Spinal cord (tissue), 10 donors: Measurements from ENCODE around the gene SYK. TPM values are rescaled to one million over a fixed set of nuclear protein-coding genes. Genes with fewer than 3 reads are reported as not detected.

Experiments
- DNase-seq, 6 donors: peaks; one replicate each; pipeline versions ENCODE4 v3.0.0 to v3.0.0-alpha.2; 2013 to 2015; ENCODE audit warnings: low spot score in 6 of 6, low read depth in 4 of 6
- H3K27ac ChIP-seq: one replicate; pipeline ENCODE4 v1.5.1; 2013; ENCODE audit warnings: low read depth, low read length, control low read depth
- H3K27me3 ChIP-seq: one replicate; pipeline ENCODE4 v1.6.1; 2013; ENCODE audit warnings: low read length; ENCODE audit not compliant: control insufficient read depth, insufficient read depth
- H3K36me3 ChIP-seq: one replicate; pipeline ENCODE4 v1.6.1; 2013; ENCODE audit warnings: low read length; ENCODE audit not compliant: control insufficient read depth, insufficient read depth
- H3K4me1 ChIP-seq: one replicate; pipeline ENCODE4 v1.6.1; 2013; ENCODE audit warnings: low read length; ENCODE audit not compliant: control insufficient read depth, insufficient read depth
- H3K4me3 ChIP-seq: one replicate; pipeline ENCODE4 v1.5.1; 2013; ENCODE audit warnings: low read depth, low read length, control low read depth
- H3K9me3 ChIP-seq: one replicate; pipeline ENCODE4 v1.6.1; 2013; ENCODE audit warnings: low read length; ENCODE audit not compliant: control insufficient read depth, insufficient read depth
- WGBS: methylation state at CpG from one replicate; pipeline ENCODE4 v1.1.5; 2013; ENCODE audit warnings: missing lambda C conversion rate; ENCODE audit not compliant: insufficient coverage; 5-methylcytosine and 5-hydroxymethylcytosine counted together
- polyA plus RNA-seq, 2 donors: library from polyadenylated mRNA; unstranded; fragments of 120-200 nt; gene quantifications; one replicate each; pipeline ENCODE4 v1.2.1, GENCODE V29; 2013; ENCODE audit not compliant: insufficient read length in 2 of 2
- total RNA-seq, 2 donors: library from RNA; depleted of rRNA in 1 of 2; stranded (reverse); fragments of 120-200 nt in 1 of 2; fragments of >200 nt in 1 of 2; gene quantifications; one replicate each; pipeline versions ENCODE4 v1.2.3 to v1.2.4, GENCODE V29; 2013 to 2014
- donor health status: healthy.

SYK gene
- total and polyA plus RNA-seq, 4 donors: 4.0 to 10.4 (median 5.9) TPM

GRCh38 chr9:90832261-90832660, 30.6 kb downstream of the SYK start:
- 95% methylated on average over 2 of the region's 3 CpGs for WGBS
- DNase-seq: no peak
- Histone ChIP-seq H3K4me1 (no peaks in the 10 kb centered on the region), H3K27me3 (no peaks in the 10 kb centered on the region), H3K27ac (no peak overlapping the region), H3K36me3 (no peaks in the 10 kb centered on the region), H3K4me3 (no peak overlapping the region), H3K9me3 (no peaks in the 10 kb centered on the region)

- Histone ChIP-seq H3K27ac (no peak overlapping the region), H3K4me3 (no peak overlapping the region), H3K4me1 (peaks cover 9% of the 10 kb centered on the region), H3K36me3 (no peaks in the 10 kb centered on the region), H3K9me3 (no peaks in the 10 kb centered on the region), H3K27me3 (no peaks in the 10 kb centered on the region)
- peak in 1 of 6 donors; percentile 69 for DNase-seq
- 32% methylated on average over 6 of the region's 8 CpGs for WGBS
These were observed 33.4 kb downstream of the SYK start for GRCh38 chr9:90834828-90835595.

- DNase-seq: peak in 1 of 6 donors; percentile 67
- no peaks in the 10 kb centered on the region for H3K9me3 ChIP-seq
- no peaks in the 10 kb centered on the region for H3K27me3 ChIP-seq
- no peak overlapping the region for H3K27ac ChIP-seq
- H3K4me3 ChIP-seq: no peak overlapping the region
- H3K4me1 ChIP-seq: peaks cover 12% of the 10 kb centered on the region
- no peaks in the 10 kb centered on the region for H3K36me3 ChIP-seq
- 83% methylated on average over 1 of the region's 3 CpGs for WGBS
These were observed 34.9 kb downstream of the SYK start for GRCh38 chr9:90836411-90837080.

- Histone ChIP-seq H3K9me3 (no peaks in the 10 kb centered on the region), H3K36me3 (no peaks in the 10 kb centered on the region), H3K27me3 (no peaks in the 10 kb centered on the region), H3K4me3 (no peak overlapping the region), H3K4me1 (peaks cover 12% of the 10 kb centered on the region), H3K27ac (no peak overlapping the region)
- WGBS: no CpG with 5 or more reads among the region's 2 CpGs
- no peak for DNase-seq
These were observed 36.5 kb downstream of the SYK start for GRCh38 chr9:90838098-90838497.

GRCh38 chr9:90838581-90839154, 37.0 kb downstream of the SYK start:
- 63% methylated on average over 6 of the region's 6 CpGs for WGBS
- H3K4me1 ChIP-seq: peaks cover 12% of the 10 kb centered on the region
- H3K9me3 ChIP-seq: no peaks in the 10 kb centered on the region
- no peaks in the 10 kb centered on the region for H3K27me3 ChIP-seq
- no peak overlapping the region for H3K27ac ChIP-seq
- H3K36me3 ChIP-seq: no peaks in the 10 kb centered on the region
- no peak for DNase-seq
- no peak overlapping the region for H3K4me3 ChIP-seq

- DNase-seq: no peak
- Histone ChIP-seq H3K36me3 (no peaks in the 10 kb centered on the region), H3K27ac (no peak overlapping the region), H3K9me3 (no peaks in the 10 kb centered on the region), H3K4me3 (no peak overlapping the region), H3K4me1 (peaks cover 12% of the 10 kb centered on the region), H3K27me3 (no peaks in the 10 kb centered on the region)
- WGBS: 87% methylated on average over 2 of the region's 7 CpGs
These were observed 37.6 kb downstream of the SYK start for GRCh38 chr9:90839183-90839728.

GRCh38 chr9:90840696-90841095, 39.1 kb downstream of the SYK start:
- H3K4me1 ChIP-seq: peaks cover 12% of the 10 kb centered on the region
- no peaks in the 10 kb centered on the region for H3K9me3 ChIP-seq
- no peak overlapping the region for H3K27ac ChIP-seq
- peak in 1 of 6 donors; percentile 60 for DNase-seq
- WGBS: 64% methylated on average over 2 of the region's 5 CpGs
- H3K27me3 ChIP-seq: no peaks in the 10 kb centered on the region
- no peaks in the 10 kb centered on the region for H3K36me3 ChIP-seq
- H3K4me3 ChIP-seq: no peak overlapping the region

- no peak for DNase-seq
- no peaks in the 10 kb centered on the region for H3K27me3 ChIP-seq
- H3K9me3 ChIP-seq: no peaks in the 10 kb centered on the region
- WGBS: 95% methylated on average over 5 of the region's 5 CpGs
- no peaks in the 10 kb centered on the region for H3K36me3 ChIP-seq
- H3K27ac ChIP-seq: no peak overlapping the region
- H3K4me3 ChIP-seq: no peak overlapping the region
- peaks cover 12% of the 10 kb centered on the region for H3K4me1 ChIP-seq
These were observed 39.6 kb downstream of the SYK start for GRCh38 chr9:90841213-90841612.

GRCh38 chr9:90841615-90842014, 40.0 kb downstream of the SYK start:
- Histone ChIP-seq H3K36me3 (no peaks in the 10 kb centered on the region), H3K4me1 (peaks cover 12% of the 10 kb centered on the region), H3K27me3 (no peaks in the 10 kb centered on the region), H3K4me3 (no peak overlapping the region), H3K27ac (no peak overlapping the region), H3K9me3 (no peaks in the 10 kb centered on the region)
- WGBS: 100% methylated on average over 1 of the region's 1 CpG
- DNase-seq: no peak
